HG03095 (cell line): Measurements from ENCODE around the gene RCSD1.
A peak's percentile ranks its signal among the peaks of the same experiment; 100 is the strongest.

Source experiments
- ATAC-seq: cut with Tn5 transposase; IDR thresholded peaks from one replicate; pipeline ENCODE4 v1.9.1; 2021; ENCODE audit warnings: moderate library complexity; ENCODE audit not compliant: unreplicated experiment

RCSD1 gene

GRCh38 chr1:167617153-167618147 lies 12.6 kb upstream of the RCSD1 start:
- ATAC-seq: peak; percentile 57

GRCh38 chr1:167618366-167618765 lies 11.7 kb upstream of the RCSD1 start:
- no peak for ATAC-seq

- no peak for ATAC-seq
Observed at GRCh38 chr1:167618789-167619188, 11.2 kb upstream of the RCSD1 start.

DNA sequence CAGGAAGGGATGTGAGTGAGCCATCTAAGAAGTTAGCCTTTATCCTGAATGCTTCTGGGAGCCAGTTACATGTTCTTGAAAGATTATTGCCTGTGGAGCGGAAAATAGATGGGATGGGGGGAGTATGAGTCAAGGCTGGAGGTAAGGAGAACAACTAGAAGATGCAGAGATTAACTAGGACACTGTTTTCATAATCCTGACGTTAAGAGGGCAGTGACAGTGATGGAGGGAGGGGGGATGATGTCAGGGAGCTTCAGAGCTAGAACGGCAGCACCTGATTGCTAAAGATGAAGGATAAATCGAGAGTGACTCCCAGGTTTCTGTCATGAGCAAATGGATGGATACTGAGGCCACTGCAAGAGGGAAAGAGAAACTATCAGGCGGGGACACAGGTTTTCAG lies 10.0 kb upstream of the RCSD1 start:
- ATAC-seq: no peak

- no peak for ATAC-seq
Observed at GRCh38 chr1:167621780-167622313, 8.2 kb upstream of the RCSD1 start.

DNA sequence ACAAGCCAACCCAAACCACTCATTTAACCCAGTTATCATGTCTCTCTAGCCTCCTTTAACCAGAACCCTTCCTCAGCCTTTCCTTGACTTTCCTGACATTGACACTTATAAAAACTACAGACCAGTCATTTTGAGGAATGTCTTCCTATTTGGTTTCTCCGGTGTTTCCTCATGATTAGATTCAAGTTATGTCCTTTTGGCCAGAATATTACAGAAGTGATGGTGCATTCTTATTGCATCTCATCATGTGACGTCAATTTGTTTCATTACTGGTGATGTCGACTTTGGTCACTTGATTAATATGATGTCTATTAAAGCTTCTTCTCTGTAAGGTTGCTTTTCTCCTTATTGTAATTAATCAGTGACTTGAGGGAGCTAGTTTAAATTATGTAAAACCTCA lies 6.1 kb upstream of the RCSD1 start:
- no peak for ATAC-seq

GRCh38 chr1:167625040-167625823 lies 4.8 kb upstream of the RCSD1 start:
- ATAC-seq: no peak

- ATAC-seq: no peak
Observed at GRCh38 chr1:167627615-167627864, 2.5 kb upstream of the RCSD1 start.

GRCh38 chr1:167627865-167628641 lies 2.0 kb upstream of the RCSD1 start:
- peak; percentile 58 for ATAC-seq

DNA sequence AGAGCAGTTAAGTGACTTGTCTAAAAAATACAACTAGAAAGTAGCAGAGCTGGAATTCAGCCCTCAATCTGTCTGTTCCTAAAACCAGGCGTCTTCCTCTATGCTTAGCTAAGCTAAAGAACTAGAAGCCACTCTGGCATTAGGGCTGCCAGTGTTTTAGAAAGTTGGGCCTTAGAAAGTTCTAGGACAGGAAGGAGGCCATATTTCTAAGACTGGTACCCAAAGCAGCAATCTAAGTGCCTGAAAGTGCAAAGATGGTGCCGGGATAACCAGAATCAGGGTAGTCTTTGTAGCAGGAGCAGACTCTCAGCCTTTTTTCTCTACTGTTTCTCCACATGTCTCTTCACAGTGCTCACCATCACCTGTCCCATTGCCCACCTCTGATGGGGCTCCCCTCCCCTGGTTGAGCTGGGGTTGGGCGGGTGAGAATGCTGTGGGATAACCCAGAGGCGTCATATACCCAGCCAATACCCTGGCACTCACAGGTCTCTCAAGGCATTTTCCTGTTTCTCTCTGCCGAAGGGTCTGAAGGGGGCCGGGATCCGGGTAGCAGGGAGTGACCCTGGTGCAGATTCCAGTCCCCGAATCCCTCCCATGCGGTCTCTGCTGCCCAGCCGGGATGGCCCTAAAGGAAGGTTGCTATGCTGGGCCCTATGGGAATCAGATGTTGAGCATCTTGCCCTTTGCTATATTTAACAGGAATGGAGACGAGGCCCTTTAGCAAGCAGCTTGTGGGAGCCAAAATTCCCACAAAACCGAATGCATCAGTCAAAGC lies 1.1 kb upstream of the RCSD1 start:
- ATAC-seq: no peak

DNA sequence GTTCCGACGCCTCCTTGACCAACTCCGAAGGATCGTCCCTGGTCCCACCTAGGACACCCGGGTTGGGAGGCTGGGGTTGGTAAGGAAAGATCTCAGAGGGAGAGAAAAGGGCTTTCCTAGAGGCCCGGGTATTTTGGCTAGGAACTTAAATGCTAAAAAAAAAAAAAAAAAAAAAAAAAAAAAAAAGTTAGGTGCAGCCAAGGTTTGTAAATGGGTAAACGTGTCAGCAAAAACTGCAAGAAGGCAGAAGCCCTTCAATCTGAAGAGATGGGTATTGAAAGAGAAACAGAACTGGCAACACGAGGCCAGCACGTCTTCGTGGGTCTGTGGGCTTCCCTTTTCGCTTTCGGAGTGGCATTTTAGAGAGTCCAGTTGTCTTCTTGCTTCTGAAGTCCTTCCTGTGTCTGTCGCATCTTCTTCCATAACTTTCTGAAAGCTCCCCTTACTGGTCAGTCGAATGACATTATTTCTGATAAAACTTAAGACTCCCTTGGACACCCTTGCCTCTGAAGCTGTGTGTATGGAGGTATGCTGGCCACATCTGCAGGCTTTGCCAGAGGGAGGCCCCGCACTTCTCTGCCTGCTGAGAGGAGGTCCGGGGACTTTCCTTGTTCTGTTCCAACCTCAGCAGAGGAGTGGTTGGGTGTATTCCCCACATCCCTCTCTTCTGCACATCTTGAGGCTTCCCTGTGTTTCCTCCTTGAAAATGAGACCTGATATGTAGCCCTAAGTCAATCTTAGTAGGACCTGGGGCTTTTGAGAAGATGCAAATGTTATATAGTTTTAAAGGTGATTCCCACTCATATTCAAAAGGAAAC lies 745 bp downstream of the RCSD1 start:
- ATAC-seq: no peak

- ATAC-seq: no peak
Observed at GRCh38 chr1:167631386-167631935, 1.4 kb downstream of the RCSD1 start.

DNA sequence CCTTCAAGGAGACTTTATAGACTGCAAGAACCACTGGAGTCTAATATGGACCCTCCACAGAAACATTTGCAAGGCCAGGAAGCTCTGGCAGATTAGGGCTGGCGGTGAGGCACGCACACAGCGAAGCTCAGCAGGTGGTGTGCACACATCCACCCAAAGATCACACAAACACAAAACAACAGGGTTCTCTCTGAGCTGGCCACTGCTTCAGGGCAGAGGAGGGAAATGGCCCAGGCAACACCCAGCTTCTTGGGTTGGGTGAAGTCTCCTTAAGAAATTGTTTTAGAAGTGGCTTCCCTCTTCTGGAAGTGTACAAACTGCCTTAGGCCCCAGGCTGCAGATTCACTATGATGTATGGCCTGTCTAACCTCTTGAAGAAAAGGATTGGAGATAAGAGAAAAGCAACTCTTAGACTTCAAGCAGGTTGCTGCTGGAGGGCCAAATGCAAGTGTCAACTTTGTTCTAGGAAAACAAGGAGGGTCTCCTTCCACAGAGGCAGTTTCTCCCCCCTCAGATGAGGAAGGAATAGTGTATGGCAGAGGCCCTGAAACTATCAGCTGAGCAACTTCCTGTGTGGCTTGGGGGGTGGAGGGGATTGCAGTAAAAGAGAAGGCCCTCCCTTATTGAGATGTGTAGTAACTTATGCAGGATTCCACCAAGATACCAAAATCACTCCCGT lies 2.0 kb downstream of the RCSD1 start:
- ATAC-seq: no peak

GRCh38 chr1:167633258-167633944 lies 3.4 kb downstream of the RCSD1 start:
- no peak for ATAC-seq

DNA sequence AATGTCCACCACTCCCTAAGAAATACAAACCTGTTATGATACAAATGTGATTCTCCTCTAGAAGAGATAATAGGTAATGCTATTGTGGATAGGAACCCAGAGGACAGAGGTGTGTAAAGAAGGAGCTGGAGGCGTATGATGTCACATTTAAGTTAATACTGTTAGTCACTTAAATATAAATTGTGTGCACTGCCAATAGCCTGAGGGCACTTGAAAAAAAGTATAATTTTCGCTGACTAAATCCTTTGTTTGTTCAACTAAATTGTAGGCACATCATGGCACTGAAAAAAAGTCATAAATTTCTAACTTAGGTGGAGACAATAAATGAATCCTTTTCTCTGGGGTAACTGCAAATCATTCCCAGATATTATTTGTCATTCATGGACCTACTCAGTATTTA lies 4.4 kb downstream of the RCSD1 start:
- ATAC-seq: no peak

DNA sequence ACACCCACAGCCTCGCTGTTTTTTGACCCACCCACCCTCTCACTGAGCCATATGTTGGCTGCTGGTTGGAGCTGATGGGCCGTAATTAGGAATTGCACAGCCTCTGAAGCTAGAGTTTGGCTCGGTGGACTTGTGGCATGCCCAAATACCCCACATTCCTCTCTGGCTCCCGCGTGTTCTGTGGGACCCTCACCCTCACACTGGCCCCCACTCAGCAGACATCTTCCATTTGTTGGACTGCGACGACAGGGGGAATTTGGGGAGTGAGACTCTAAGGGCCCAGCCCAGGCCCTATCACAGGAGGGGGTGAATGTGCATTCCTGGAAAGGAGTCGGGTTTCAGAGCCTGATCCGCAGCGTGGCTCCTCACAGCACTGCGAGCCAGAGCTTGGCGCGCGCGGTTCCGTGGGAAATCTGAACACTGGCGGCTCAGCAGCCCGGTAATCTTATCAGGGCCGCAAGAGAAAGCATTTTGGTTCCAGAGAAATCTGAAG lies 5.2 kb downstream of the RCSD1 start:
- no peak for ATAC-seq

GRCh38 chr1:167635941-167636340 lies 5.9 kb downstream of the RCSD1 start:
- no peak for ATAC-seq

GRCh38 chr1:167638064-167638463 lies 8.0 kb downstream of the RCSD1 start:
- ATAC-seq: no peak
